Epidermal melanocyte (primary cell): ENCODE measurements around the gene C2orf49.

Source experiments
- DNase-seq: peaks from one replicate; pipeline ENCODE4 v3.0.0; 2011; ENCODE audit warnings: low spot score; ENCODE audit not compliant: insufficient read length

Gene C2orf49

DNA sequence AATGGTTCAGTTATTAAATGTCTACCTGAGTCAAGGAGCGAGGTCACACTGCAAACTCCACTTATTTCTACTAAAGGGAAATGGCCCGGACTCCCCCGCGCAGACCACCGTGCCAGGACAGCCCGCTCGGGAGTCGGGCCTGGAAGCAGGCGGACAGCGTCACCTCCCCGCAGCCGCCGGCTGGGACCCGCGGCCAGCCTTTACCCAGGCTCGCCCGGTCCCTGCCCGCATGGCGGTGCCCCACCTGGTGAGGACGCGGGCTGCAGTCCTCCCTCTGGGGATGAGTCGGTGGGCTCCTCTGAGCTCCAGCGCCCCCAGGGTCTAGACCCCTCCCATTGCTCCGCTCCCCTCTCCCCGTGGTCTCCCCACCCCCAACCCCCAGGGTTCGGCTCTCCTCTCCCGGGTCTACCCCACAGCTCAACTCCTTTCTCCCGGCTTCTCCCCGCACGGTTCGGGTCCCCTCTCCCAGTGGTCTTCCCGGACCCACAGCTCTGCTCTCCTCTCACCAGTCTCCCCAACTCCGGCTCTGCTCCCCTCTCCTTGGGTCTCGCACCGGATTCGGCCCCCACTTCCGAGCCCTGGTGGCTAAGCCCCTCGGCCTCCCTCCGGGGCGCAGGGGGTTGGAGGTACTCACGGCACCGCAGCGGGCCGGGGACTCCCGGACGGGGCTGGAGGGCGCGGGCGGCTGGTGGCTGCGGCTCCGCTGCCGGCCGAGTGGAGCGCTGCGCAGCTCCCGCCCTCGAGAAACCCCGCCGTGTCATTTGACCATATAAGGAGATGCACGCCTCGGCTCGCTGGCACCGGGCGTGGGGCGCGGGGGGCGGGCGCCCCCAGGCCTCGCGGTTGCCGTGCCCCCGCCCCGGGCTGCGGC, 61.2 kb downstream of the C2orf49 start, which contains the start of gene FHL2:
Gene FHL2, minus strand, starts transcription at position 716 of the 871 bp plus-strand sequence. CDS start 12,535 bp downstream, outside the sequence.
- peak; percentile 73 for DNase-seq
